ENCODE data around the gene ELF5. TPM values are rescaled to one million over a fixed set of nuclear protein-coding genes. Genes with fewer than 3 reads are reported as not detected.

The ELF5 gene
- total and polyA plus RNA-seq, 4 donors = 0.06 to 0.37 (median 0.08) TPM; not detected in 1

- Histone ChIP-seq H3K4me1 (ENCODE audit: control insufficient read depth in 4 of 4, insufficient read depth in 4 of 4, low read length in 3 of 4) (peaks cover 0 to 10% (median 6%) of the 10 kb centered on the region in 4 donors), H3K9me3 (ENCODE audit: control insufficient read depth in 4 of 4, low read length in 3 of 4) (no peaks in the 10 kb centered on the region), H3K36me3 (ENCODE audit: control insufficient read depth in 4 of 4, insufficient read depth in 3 of 4, low read depth in 1 of 4, low read length in 3 of 4) (no peaks in the 10 kb centered on the region), H3K9ac (ENCODE audit: low read depth in 1 of 2, low read length in 2 of 2) (no peak overlapping the region), H3K27ac (ENCODE audit: low read depth in 1 of 2, low read length in 2 of 2) (no peak overlapping the region), H3K4me3 (ENCODE audit: low read depth in 1 of 3, low read length in 3 of 3) (no peak overlapping the region), H3K27me3 (ENCODE audit: control insufficient read depth in 4 of 4, insufficient read depth in 4 of 4, low read length in 3 of 4) (no peaks in the 10 kb centered on the region)
- DNase-seq (ENCODE audit: low spot score) = no peak
- no peak for TF ChIP-seq FOXA1 (IDR thresholded peaks at IDR 0.05)
- TF ChIP-seq YY1 (IDR thresholded peaks at IDR 0.05) = no peak
- no peak for TF ChIP-seq RAD21 (IDR thresholded peaks at IDR 0.05)
- TF ChIP-seq FOXA2 (IDR thresholded peaks at IDR 0.05) = no peak
- no peak for TF ChIP-seq ATF3 (IDR thresholded peaks at IDR 0.05)
- TF ChIP-seq HNF4A (conservative IDR thresholded peaks at IDR 0.05) = no peak
- TF ChIP-seq EGR1 (IDR thresholded peaks at IDR 0.05; ENCODE audit: low read depth in 2 of 2) = no peak
- no peak for TF ChIP-seq SP1 (IDR thresholded peaks at IDR 0.05)
- TF ChIP-seq HNF4G (IDR thresholded peaks at IDR 0.05) = no peak
- TF ChIP-seq, protein P1, sequence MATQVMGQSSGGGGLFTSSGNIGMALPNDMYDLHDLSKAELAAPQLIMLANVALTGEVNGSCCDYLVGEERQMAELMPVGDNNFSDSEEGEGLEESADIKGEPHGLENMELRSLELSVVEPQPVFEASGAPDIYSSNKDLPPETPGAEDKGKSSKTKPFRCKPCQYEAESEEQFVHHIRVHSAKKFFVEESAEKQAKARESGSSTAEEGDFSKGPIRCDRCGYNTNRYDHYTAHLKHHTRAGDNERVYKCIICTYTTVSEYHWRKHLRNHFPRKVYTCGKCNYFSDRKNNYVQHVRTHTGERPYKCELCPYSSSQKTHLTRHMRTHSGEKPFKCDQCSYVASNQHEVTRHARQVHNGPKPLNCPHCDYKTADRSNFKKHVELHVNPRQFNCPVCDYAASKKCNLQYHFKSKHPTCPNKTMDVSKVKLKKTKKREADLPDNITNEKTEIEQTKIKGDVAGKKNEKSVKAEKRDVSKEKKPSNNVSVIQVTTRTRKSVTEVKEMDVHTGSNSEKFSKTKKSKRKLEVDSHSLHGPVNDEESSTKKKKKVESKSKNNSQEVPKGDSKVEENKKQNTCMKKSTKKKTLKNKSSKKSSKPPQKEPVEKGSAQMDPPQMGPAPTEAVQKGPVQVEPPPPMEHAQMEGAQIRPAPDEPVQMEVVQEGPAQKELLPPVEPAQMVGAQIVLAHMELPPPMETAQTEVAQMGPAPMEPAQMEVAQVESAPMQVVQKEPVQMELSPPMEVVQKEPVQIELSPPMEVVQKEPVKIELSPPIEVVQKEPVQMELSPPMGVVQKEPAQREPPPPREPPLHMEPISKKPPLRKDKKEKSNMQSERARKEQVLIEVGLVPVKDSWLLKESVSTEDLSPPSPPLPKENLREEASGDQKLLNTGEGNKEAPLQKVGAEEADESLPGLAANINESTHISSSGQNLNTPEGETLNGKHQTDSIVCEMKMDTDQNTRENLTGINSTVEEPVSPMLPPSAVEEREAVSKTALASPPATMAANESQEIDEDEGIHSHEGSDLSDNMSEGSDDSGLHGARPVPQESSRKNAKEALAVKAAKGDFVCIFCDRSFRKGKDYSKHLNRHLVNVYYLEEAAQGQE (IDR thresholded peaks at IDR 0.05) = no peak
- 39% methylated on average over 5 of the region's 5 CpGs for WGBS
Observed at GRCh38 chr11:34509336-34509876, 4.2 kb downstream of the ELF5 start.

- H3K27ac ChIP-seq (ENCODE audit: low read depth in 1 of 2, low read length in 2 of 2) = no peak overlapping the region
Observed at GRCh38 chr11:34508524-34508923, 5.1 kb downstream of the ELF5 start.

GRCh38 chr11:34507610-34508009 is 6.0 kb downstream of the ELF5 start:
- TF ChIP-seq, protein P1 (IDR thresholded peaks at IDR 0.05) = no peak
- no peak for TF ChIP-seq MAX (IDR thresholded peaks at IDR 0.05)
- no peak for TF ChIP-seq FOXA1 (IDR thresholded peaks at IDR 0.05)
- TF ChIP-seq RXRA (IDR thresholded peaks at IDR 0.05) = no peak
- TF ChIP-seq HNF4G (IDR thresholded peaks at IDR 0.05) = no peak
- Histone ChIP-seq H3K27ac (ENCODE audit: low read depth in 1 of 2, low read length in 2 of 2) (no peak overlapping the region), H3K4me3 (ENCODE audit: low read depth in 1 of 3, low read length in 3 of 3) (no peak overlapping the region), H3K27me3 (ENCODE audit: control insufficient read depth in 4 of 4, insufficient read depth in 4 of 4, low read length in 3 of 4) (no peaks in the 10 kb centered on the region), H3K36me3 (ENCODE audit: control insufficient read depth in 4 of 4, insufficient read depth in 3 of 4, low read depth in 1 of 4, low read length in 3 of 4) (no peaks in the 10 kb centered on the region), H3K9me3 (ENCODE audit: control insufficient read depth in 4 of 4, low read length in 3 of 4) (no peaks in the 10 kb centered on the region), H3K9ac (ENCODE audit: low read depth in 1 of 2, low read length in 2 of 2) (no peak overlapping the region), H3K4me1 (ENCODE audit: control insufficient read depth in 4 of 4, insufficient read depth in 4 of 4, low read length in 3 of 4) (peaks cover under 1 to 12% (median 8%) of the 10 kb centered on the region in 4 donors)
- DNase-seq (ENCODE audit: low spot score) = no peak
- 89% methylated on average over 5 of the region's 5 CpGs for WGBS

More at GRCh38 chr11:34508524-34508923, 5.1 kb downstream of the ELF5 start:
- no peak for TF ChIP-seq YY1 (IDR thresholded peaks at IDR 0.05)
- peaks cover 0 to 10% (median 6%) of the 10 kb centered on the region in 4 donors for H3K4me1 ChIP-seq (ENCODE audit: control insufficient read depth in 4 of 4, insufficient read depth in 4 of 4, low read length in 3 of 4)
- H3K9ac ChIP-seq (ENCODE audit: low read depth in 1 of 2, low read length in 2 of 2) = no peak overlapping the region
- no peak for DNase-seq (ENCODE audit: low spot score)
- H3K36me3 ChIP-seq (ENCODE audit: control insufficient read depth in 4 of 4, insufficient read depth in 3 of 4, low read depth in 1 of 4, low read length in 3 of 4) = no peaks in the 10 kb centered on the region
- H3K9me3 ChIP-seq (ENCODE audit: control insufficient read depth in 4 of 4, low read length in 3 of 4) = no peaks in the 10 kb centered on the region
- H3K27me3 ChIP-seq (ENCODE audit: control insufficient read depth in 4 of 4, insufficient read depth in 4 of 4, low read length in 3 of 4) = no peaks in the 10 kb centered on the region
- 47% methylated on average over 2 of the region's 2 CpGs for WGBS
- no peak overlapping the region for H3K4me3 ChIP-seq (ENCODE audit: low read depth in 1 of 3, low read length in 3 of 3)
